KMS-11 (cell line): ENCODE measurements around the gene CDK9.

Experiments used
- H2AFZ ChIP-seq: fragments of 200-600 bp; sonication (generic); 2 replicates; pipeline ENCODE4 v1.6.1; 2016; ENCODE audit warnings: antibody characterized with exemption, mixed run types, low read depth
- H3K27ac ChIP-seq: fragments of 200-600 bp; sonication (generic); 2 replicates; pipeline ENCODE4 v1.6.1; 2016; ENCODE audit warnings: mild to moderate bottlenecking, mixed run types
- H3K27me3 ChIP-seq: fragments of 200-600 bp; sonication (generic); 2 replicates; pipeline ENCODE4 v1.6.1; 2017; ENCODE audit warnings: mild to moderate bottlenecking, low read depth, mixed run types, moderate library complexity; ENCODE audit not compliant: insufficient read depth
- H3K36me3 ChIP-seq: fragments of 200-600 bp; sonication (generic); 2 replicates; pipeline ENCODE4 v1.6.1; 2017; ENCODE audit warnings: mild to moderate bottlenecking, mixed run types; ENCODE audit not compliant: insufficient read depth
- H3K4me1 ChIP-seq: fragments of 200-600 bp; sonication (generic); 2 replicates; pipeline ENCODE4 v1.6.1; 2016; ENCODE audit warnings: mild to moderate bottlenecking, low read depth, mixed run types; ENCODE audit not compliant: poor library complexity, severe bottlenecking
- H3K4me2 ChIP-seq: fragments of 200-600 bp; sonication (generic); 2 replicates; pipeline ENCODE4 v1.7.0; 2016; ENCODE audit warnings: mild to moderate bottlenecking, mixed run types
- H3K4me3 ChIP-seq: fragments of 200-600 bp; sonication (generic); IDR thresholded peaks from 2 replicates; pipeline ENCODE4 v1.6.1; 2017; ENCODE audit warnings: low read depth, low read length, mixed read lengths; ENCODE audit not compliant: insufficient read depth
- H3K79me2 ChIP-seq: fragments of 200-600 bp; sonication (generic); 2 replicates; pipeline ENCODE4 v1.6.1; 2016; ENCODE audit warnings: low read depth, mixed run types; ENCODE audit not compliant: insufficient read depth
- H3K9ac ChIP-seq: fragments of 200-600 bp; sonication (generic); 2 replicates; pipeline ENCODE4 v1.6.1; 2016; ENCODE audit warnings: mild to moderate bottlenecking, mixed run types
- H4K20me1 ChIP-seq: fragments of 200-600 bp; sonication (generic); 2 replicates; pipeline ENCODE4 v1.6.1; 2016; ENCODE audit warnings: mild to moderate bottlenecking, mixed run types; ENCODE audit not compliant: insufficient read depth
- CTCF ChIP-seq: fragments of 200-600 bp; sonication (generic); conservative IDR thresholded peaks from 2 replicates; pipeline ENCODE4 v1.6.1; 2017; ENCODE audit warnings: low read depth, mild to moderate bottlenecking, antibody characterized with exemption, low read length, moderate library complexity, mixed read lengths

Gene CDK9

GRCh38 chr9:127826253-127826913 lies 40.5 kb downstream of the CDK9 start:
- Histone ChIP-seq H3K4me1 (no peaks in the 10 kb centered on the region), H2AFZ (no peak overlapping the region), H3K4me2 (no peak overlapping the region), H3K27ac (no peak overlapping the region), H3K9ac (no peak overlapping the region), H4K20me1 (no peaks in the 10 kb centered on the region), H3K79me2 (no peaks in the 10 kb centered on the region), H3K36me3 (no peaks in the 10 kb centered on the region), H3K4me3 (no peak overlapping the region), H3K27me3 (no peaks in the 10 kb centered on the region)
- TF ChIP-seq CTCF, result no peak

GRCh38 chr9:127828262-127829031 lies 42.6 kb downstream of the CDK9 start:
- H3K36me3 ChIP-seq, result no peaks in the 10 kb centered on the region
- no peak overlapping the region for H2AFZ ChIP-seq
- no peak for TF ChIP-seq CTCF
- no peaks in the 10 kb centered on the region for H4K20me1 ChIP-seq
- H3K27me3 ChIP-seq, result no peaks in the 10 kb centered on the region
- H3K4me2 ChIP-seq, result no peak overlapping the region
- no peak overlapping the region for H3K27ac ChIP-seq
- no peaks in the 10 kb centered on the region for H3K79me2 ChIP-seq
- H3K4me1 ChIP-seq, result no peaks in the 10 kb centered on the region
- no peak overlapping the region for H3K9ac ChIP-seq
- no peak overlapping the region for H3K4me3 ChIP-seq

- H2AFZ ChIP-seq, result no peak overlapping the region
- no peaks in the 10 kb centered on the region for H4K20me1 ChIP-seq
- H3K9ac ChIP-seq, result no peak overlapping the region
- TF ChIP-seq CTCF, result no peak
- H3K4me3 ChIP-seq, result no peak overlapping the region
- H3K79me2 ChIP-seq, result no peaks in the 10 kb centered on the region
- H3K27ac ChIP-seq, result no peak overlapping the region
- no peaks in the 10 kb centered on the region for H3K36me3 ChIP-seq
- H3K27me3 ChIP-seq, result no peaks in the 10 kb centered on the region
- H3K4me1 ChIP-seq, result no peaks in the 10 kb centered on the region
- no peak overlapping the region for H3K4me2 ChIP-seq
Observed at GRCh38 chr9:127829205-127829906, 43.5 kb downstream of the CDK9 start.

- TF ChIP-seq CTCF, result no peak
- H3K79me2 ChIP-seq, result no peaks in the 10 kb centered on the region
Observed at GRCh38 chr9:127832248-127832647, 46.4 kb downstream of the CDK9 start.

More at GRCh38 chr9:127832248-127832647, 46.4 kb downstream of the CDK9 start:
- H3K27ac ChIP-seq, result no peak overlapping the region
- H4K20me1 ChIP-seq, result no peaks in the 10 kb centered on the region
- H3K36me3 ChIP-seq, result no peaks in the 10 kb centered on the region
- H3K4me1 ChIP-seq, result no peaks in the 10 kb centered on the region
- no peak overlapping the region for H2AFZ ChIP-seq
- H3K4me3 ChIP-seq, result no peak overlapping the region
- 0 out of 2 replicates have a peak, but pooled peaks cover 3% of the 10 kb centered on the region for H3K27me3 ChIP-seq
- H3K9ac ChIP-seq, result no peak overlapping the region
- H3K4me2 ChIP-seq, result no peak overlapping the region
